Measurements from ENCODE around the gene KRT38. TPM values are rescaled to one million over a fixed set of nuclear protein-coding genes. Genes with fewer than 3 reads are reported as not detected.

KRT38 gene
- total RNA-seq, 1 experiment from 2014 or later = not detected

GRCh38 chr17:41455236-41455635 is 14.5 kb upstream of the KRT38 start:
- Histone ChIP-seq H3K23me2 (ENCODE audit: insufficient read length, low read depth, low read length, poor library complexity, severe bottlenecking) (no peaks in the 10 kb centered on the region), H3K56ac (ENCODE audit: insufficient read length, low read depth, low read length) (no peak overlapping the region), H2BK15ac (ENCODE audit: low read depth, low read length) (no peak overlapping the region), H2BK120ac (ENCODE audit: low read depth, low read length, poor library complexity, severe bottlenecking) (no peak overlapping the region), H2BK5ac (ENCODE audit: insufficient read length, low read length) (no peak overlapping the region), H3K18ac (ENCODE audit: insufficient read length, low read depth, low read length) (no peak overlapping the region), H2BK12ac (ENCODE audit: insufficient read length, low read depth, low read length) (no peak overlapping the region), H3K79me2 (ENCODE audit: insufficient read depth, low read length) (no peaks in the 10 kb centered on the region), H3K23ac (ENCODE audit: insufficient read length, low read depth, low read length) (no peak overlapping the region), H4K91ac (ENCODE audit: insufficient read length, low read depth, low read length) (no peak overlapping the region), H3K4ac (ENCODE audit: low read depth, low read length) (no peak overlapping the region), H3K27ac (ENCODE audit: insufficient read length, low read depth, low read length) (no peak overlapping the region), H3K4me2 (ENCODE audit: insufficient read depth, insufficient read length, low read length) (no peak overlapping the region), H2BK20ac (ENCODE audit: low read depth, low read length, poor library complexity, severe bottlenecking) (no peak overlapping the region), H3K14ac (ENCODE audit: insufficient read depth, low read length) (no peak overlapping the region), H2AFZ (ENCODE audit: low read length) (no peak overlapping the region), H3K9me3 (ENCODE audit: control insufficient read depth, low read depth, low read length) (peaks cover 12% of the 10 kb centered on the region), H3K79me1 (ENCODE audit: insufficient read depth, low read depth, low read length, poor library complexity, severe bottlenecking) (no peaks in the 10 kb centered on the region), H4K5ac (ENCODE audit: insufficient read length, low read depth, low read length) (no peak overlapping the region), H3T11ph (ENCODE audit: low read length) (no peak overlapping the region), H3K4me1 (ENCODE audit: insufficient read depth, low read length) (no peaks in the 10 kb centered on the region), H2AK5ac (ENCODE audit: insufficient read length, low read length) (no peak overlapping the region), H3K9ac (ENCODE audit: extremely low read depth, insufficient read length, low read length) (no peak overlapping the region), H3K27me3 (ENCODE audit: insufficient read depth, low read length) (no peaks in the 10 kb centered on the region), H4K8ac (replicated peaks; ENCODE audit: insufficient read length, low read depth, low read length) (no peak overlapping the region), H4K20me1 (ENCODE audit: control insufficient read depth, insufficient read depth, insufficient read length) (no peaks in the 10 kb centered on the region)
- H3K36me3 Mint-ChIP-seq (ENCODE audit: insufficient read depth in 1 of 3, low read depth in 3 of 3) = no peaks in the 10 kb centered on the region; a peak in 4 of 7 replicates
- no CpG with 5 or more reads among the region's 1 CpG for WGBS (ENCODE audit: extremely low coverage, insufficient read length, low lambda C conversion rate)
- no peak overlapping the region for H3K27ac Mint-ChIP-seq
- H3K27me3 Mint-ChIP-seq (ENCODE audit: low read depth) = peaks cover 12% of the 10 kb centered on the region
- H3K9me3 Mint-ChIP-seq = peaks cover 3 to 13% of the 10 kb centered on the region in 2 experiments
- TF ChIP-seq CTCF (conservative IDR thresholded peaks at IDR 0.05) = no peak
- no peaks in the 10 kb centered on the region for H3K4me1 Mint-ChIP-seq
- H3K4me3 Mint-ChIP-seq = no peak overlapping the region
- no peak for DNase-seq

Data from H9 (cell line).